ENCODE measurements around the gene BANF2.

Gene BANF2

GRCh38 chr20:17723301-17723691, 23.5 kb downstream of the BANF2 start:
- no peak overlapping the region for H3K27ac ChIP-seq
- H3K9ac ChIP-seq: no peak overlapping the region
- no peaks in the 10 kb centered on the region for H3K27me3 ChIP-seq
- no peak for TF ChIP-seq Cebpa-rat (IDR thresholded peaks at IDR 0.05)
- 0 out of 22 replicates have a peak, but pooled peaks cover 0 to 7% (median 0%) of the 10 kb centered on the region in 11 experiments for H3K9me3 ChIP-seq (replicated peaks in 1 of 11)
- no peaks in the 10 kb centered on the region; a peak in 1 of 22 replicates for H4K20me1 ChIP-seq
- no peak overlapping the region for H3K4me3 ChIP-seq
- H3K36me3 ChIP-seq: no peaks in the 10 kb centered on the region
- H3K4me2 ChIP-seq: no peak overlapping the region
- H3K4me1 ChIP-seq: peaks cover 0 to 5% (median 0%) of the 10 kb centered on the region in 10 experiments; a peak in 2 of 20 replicates

- no peaks in the 10 kb centered on the region for H3K27me3 ChIP-seq
- no peak overlapping the region for H3K4me2 ChIP-seq
- no peak overlapping the region for H3K27ac ChIP-seq
- H3K36me3 ChIP-seq: no peaks in the 10 kb centered on the region
- H3K4me3 ChIP-seq: no peak overlapping the region
- H3K9me3 ChIP-seq (replicated peaks in 1 of 11): 0 out of 22 replicates have a peak, but pooled peaks cover 0 to 7% (median 0%) of the 10 kb centered on the region in 11 experiments
- no peak overlapping the region for H3K9ac ChIP-seq
- TF ChIP-seq Cebpa-rat (IDR thresholded peaks at IDR 0.05): no peak
- H3K4me1 ChIP-seq: peaks cover 0 to 5% (median 0%) of the 10 kb centered on the region in 10 experiments; a peak in 2 of 20 replicates
- no peaks in the 10 kb centered on the region; a peak in 1 of 22 replicates for H4K20me1 ChIP-seq
Observed at GRCh38 chr20:17725094-17725835, 25.5 kb downstream of the BANF2 start.

- H3K4me3 ChIP-seq: no peak overlapping the region
- H3K27me3 ChIP-seq: no peaks in the 10 kb centered on the region
- H4K20me1 ChIP-seq: no peaks in the 10 kb centered on the region; a peak in 1 of 22 replicates
Observed at GRCh38 chr20:17726902-17727301, 27.1 kb downstream of the BANF2 start.

GRCh38 chr20:17727351-17727750, 27.6 kb downstream of the BANF2 start:
- Histone ChIP-seq H3K9me3 (replicated peaks in 1 of 11) (0 out of 22 replicates have a peak, but pooled peaks cover 0 to 7% (median 0%) of the 10 kb centered on the region in 11 experiments), H3K4me1 (no peaks in the 10 kb centered on the region), H3K9ac (no peak overlapping the region), H3K4me2 (no peak overlapping the region), H3K27me3 (no peaks in the 10 kb centered on the region), H3K4me3 (no peak overlapping the region), H3K36me3 (no peaks in the 10 kb centered on the region), H3K27ac (no peak overlapping the region), H4K20me1 (no peaks in the 10 kb centered on the region)
- TF ChIP-seq Cebpa-rat (IDR thresholded peaks at IDR 0.05): no peak

More at GRCh38 chr20:17726902-17727301, 27.1 kb downstream of the BANF2 start:
- TF ChIP-seq Cebpa-rat (IDR thresholded peaks at IDR 0.05): no peak
- Histone ChIP-seq H3K4me1 (no peaks in the 10 kb centered on the region), H3K9ac (no peak overlapping the region), H3K36me3 (no peaks in the 10 kb centered on the region), H3K9me3 (replicated peaks in 1 of 11) (0 out of 22 replicates have a peak, but pooled peaks cover 0 to 7% (median 0%) of the 10 kb centered on the region in 11 experiments), H3K4me2 (no peak overlapping the region), H3K27ac (no peak overlapping the region)

GRCh38 chr20:17728074-17728473, 28.3 kb downstream of the BANF2 start:
- Histone ChIP-seq H3K36me3 (no peaks in the 10 kb centered on the region), H4K20me1 (no peaks in the 10 kb centered on the region), H3K4me1 (no peaks in the 10 kb centered on the region), H3K27me3 (no peaks in the 10 kb centered on the region), H3K27ac (no peak overlapping the region), H3K4me2 (no peak overlapping the region), H3K9ac (no peak overlapping the region), H3K4me3 (no peak overlapping the region), H3K9me3 (replicated peaks in 1 of 11) (0 out of 22 replicates have a peak, but pooled peaks cover 0 to 1% (median 0%) of the 10 kb centered on the region in 11 experiments)
- no peak for TF ChIP-seq Cebpa-rat (IDR thresholded peaks at IDR 0.05)

GRCh38 chr20:17730071-17730470, 30.3 kb downstream of the BANF2 start:
- Histone ChIP-seq H3K4me2 (no peak overlapping the region), H3K4me3 (no peak overlapping the region), H3K27me3 (no peaks in the 10 kb centered on the region), H3K36me3 (no peaks in the 10 kb centered on the region), H3K27ac (no peak overlapping the region), H3K9me3 (replicated peaks in 1 of 11) (no peaks in the 10 kb centered on the region), H4K20me1 (no peaks in the 10 kb centered on the region), H3K9ac (no peak overlapping the region), H3K4me1 (no peaks in the 10 kb centered on the region)
- no peak for TF ChIP-seq Cebpa-rat (IDR thresholded peaks at IDR 0.05)

GRCh38 chr20:17731233-17731632, 31.5 kb downstream of the BANF2 start:
- no peak overlapping the region for H3K4me2 ChIP-seq
- no peaks in the 10 kb centered on the region for H3K36me3 ChIP-seq
- no peaks in the 10 kb centered on the region for H4K20me1 ChIP-seq
- H3K27ac ChIP-seq: no peak overlapping the region
- peaks cover 3 to 9% (median 6%) of the 10 kb centered on the region in 11 experiments for H3K9me3 ChIP-seq (replicated peaks in 1 of 11)
- TF ChIP-seq Cebpa-rat (IDR thresholded peaks at IDR 0.05): no peak
- no peaks in the 10 kb centered on the region for H3K4me1 ChIP-seq
- H3K9ac ChIP-seq: no peak overlapping the region
- H3K4me3 ChIP-seq: no peak overlapping the region
- no peaks in the 10 kb centered on the region for H3K27me3 ChIP-seq

- peaks cover 21 to 27% (median 24%) of the 10 kb centered on the region in 11 experiments for H3K9me3 ChIP-seq (replicated peaks in 1 of 11)
- H3K36me3 ChIP-seq: no peaks in the 10 kb centered on the region
- no peak overlapping the region for H3K4me2 ChIP-seq
- no peaks in the 10 kb centered on the region for H3K4me1 ChIP-seq
- no peak overlapping the region for H3K4me3 ChIP-seq
- H3K27ac ChIP-seq: no peak overlapping the region
- TF ChIP-seq Cebpa-rat (IDR thresholded peaks at IDR 0.05): no peak
- no peak overlapping the region for H3K9ac ChIP-seq
- no peaks in the 10 kb centered on the region for H4K20me1 ChIP-seq
- no peaks in the 10 kb centered on the region for H3K27me3 ChIP-seq
Observed at GRCh38 chr20:17732907-17733521, 33.2 kb downstream of the BANF2 start.

- no peaks in the 10 kb centered on the region for H3K27me3 ChIP-seq
- H3K36me3 ChIP-seq: no peaks in the 10 kb centered on the region
- H3K4me3 ChIP-seq: no peak overlapping the region
- no peaks in the 10 kb centered on the region for H4K20me1 ChIP-seq
- H3K4me1 ChIP-seq: no peaks in the 10 kb centered on the region
- no peak for TF ChIP-seq Cebpa-rat (IDR thresholded peaks at IDR 0.05)
- no peak overlapping the region for H3K27ac ChIP-seq
- H3K9ac ChIP-seq: no peak overlapping the region
- H3K9me3 ChIP-seq (replicated peaks in 1 of 11): peaks cover 26 to 35% (median 32%) of the 10 kb centered on the region in 11 experiments
- H3K4me2 ChIP-seq: no peak overlapping the region
Observed at GRCh38 chr20:17733767-17734304, 34.1 kb downstream of the BANF2 start.

Data from BLaER1 treated with 17β-estradiol and CSF1 and Interleukin-3, amounts not matched to agents 10 nM and 100 nM (cell line).